Vagina (tissue), 2 donors: ENCODE measurements around the gene CST5. TPM values are rescaled to one million over a fixed set of nuclear protein-coding genes. Genes with fewer than 3 reads are reported as not detected.

Source experiments
- DNase-seq, 2 donors: peaks; one replicate each; pipeline ENCODE4 v3.0.0-alpha.2; 2017; ENCODE audit errors: extremely low spot score in 2 of 2
- H3K27ac ChIP-seq: fragments of 200-600 bp; sonication (generic); one replicate; pipeline ENCODE4 v1.5.1; 2019
- H3K27me3 ChIP-seq: fragments of 200-600 bp; sonication (generic); one replicate; pipeline ENCODE4 v1.5.1; 2019
- H3K36me3 ChIP-seq, 2 donors: fragments of 200-600 bp; sonication (generic); one replicate each; pipeline ENCODE4 v1.5.1; 2017 to 2019
- H3K4me1 ChIP-seq: fragments of 200-600 bp; sonication (generic); one replicate; pipeline ENCODE4 v1.5.1; 2019
- H3K4me3 ChIP-seq, 2 donors: fragments of 200-600 bp; sonication (generic); 1 replicate in 1 of 2; 2 replicates in 1 of 2; pipeline ENCODE4 v1.5.1; 2016 to 2019
- H3K9me3 ChIP-seq: fragments of 200-600 bp; sonication (generic); one replicate; pipeline ENCODE4 v1.5.1; 2019
- CTCF ChIP-seq, 3 experiments: fragments of 450-650 bp in 2 of 3; fragments of 200-600 bp in 1 of 3; sonication (generic) in 1 of 3; IDR thresholded peaks; one replicate each; pipeline ENCODE4 v1.5.1; 2017 to 2019; ENCODE audit warnings: antibody characterized with exemption in 3 of 3, mild to moderate bottlenecking in 2 of 3, moderate library complexity in 2 of 3
- POLR2A ChIP-seq, 2 donors: fragments of 450-650 bp; IDR thresholded peaks; one replicate each; pipeline ENCODE4 v1.6.1; 2017; ENCODE audit warnings: antibody characterized with exemption in 2 of 2, mild to moderate bottlenecking in 2 of 2, moderate library complexity in 2 of 2
- POLR2AphosphoS5 ChIP-seq, 2 donors: sonication (generic); formaldehyde crosslinking; IDR thresholded peaks; one replicate each; pipeline ENCODE4 v1.9.0; 2017; ENCODE audit warnings: antibody characterized with exemption in 2 of 2, mild to moderate bottlenecking in 2 of 2, low read depth in 1 of 2; ENCODE audit not compliant: insufficient read depth in 1 of 2
- intact Hi-C: fragments of 100-400 bp; cut with DNase I; formaldehyde crosslinking; loops from one replicate; pipeline ENCODE4 v1.15.1; 2023
- total RNA-seq: library from RNA; depleted of rRNA; stranded (reverse); fragments of >200 nt; gene quantifications from one replicate; pipeline ENCODE4 v1.2.3, GENCODE V29; 2016

Gene CST5
- total RNA-seq, 1 donor from 2014 or later = not detected

GRCh38 chr20:23875606-23876237, 3.8 kb downstream of the CST5 start:
- Histone ChIP-seq H3K27me3 (no peaks in the 10 kb centered on the region), H3K27ac (no peak overlapping the region), H3K4me3 (no peak overlapping the region), H3K9me3 (no peaks in the 10 kb centered on the region), H3K36me3 (no peaks in the 10 kb centered on the region), H3K4me1 (no peaks in the 10 kb centered on the region)
- intact Hi-C loops = no loop called here
- TF ChIP-seq CTCF (IDR thresholded peaks at IDR 0.05) = no peak
- no peak for TF ChIP-seq POLR2AphosphoS5 (IDR thresholded peaks at IDR 0.05; ENCODE audit: insufficient read depth in 1 of 2, low read depth in 1 of 2)
- TF ChIP-seq POLR2A (IDR thresholded peaks at IDR 0.05) = no peak
- no peak for DNase-seq

DNA sequence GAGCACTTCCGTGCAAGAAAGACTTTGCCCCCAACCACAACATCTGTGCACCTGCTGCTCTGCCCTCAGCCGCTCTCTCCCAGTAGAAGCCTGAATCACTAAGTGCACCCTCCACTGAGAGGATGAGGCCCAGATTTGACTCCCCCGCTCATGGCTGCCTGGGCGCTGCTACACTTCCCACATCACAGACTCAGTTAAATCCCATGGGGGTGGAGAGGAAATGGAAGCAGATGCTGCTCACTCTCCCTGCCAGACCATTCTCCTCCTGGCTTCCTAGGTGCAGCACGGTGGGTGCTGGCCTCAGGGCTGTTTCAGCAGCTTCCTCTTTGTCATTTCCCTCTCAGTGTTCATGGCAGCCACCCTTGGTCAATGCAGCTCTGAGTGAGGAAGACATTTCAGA, 4.8 kb downstream of the CST5 start:
- Histone ChIP-seq H3K4me3 (no peak overlapping the region), H3K4me1 (no peaks in the 10 kb centered on the region), H3K36me3 (no peaks in the 10 kb centered on the region), H3K27ac (no peak overlapping the region), H3K9me3 (no peaks in the 10 kb centered on the region), H3K27me3 (no peaks in the 10 kb centered on the region)
- DNase-seq = no peak
- intact Hi-C loops = no loop called here
- no peak for TF ChIP-seq POLR2A (IDR thresholded peaks at IDR 0.05)
- TF ChIP-seq POLR2AphosphoS5 (IDR thresholded peaks at IDR 0.05; ENCODE audit: insufficient read depth in 1 of 2, low read depth in 1 of 2) = no peak

DNA sequence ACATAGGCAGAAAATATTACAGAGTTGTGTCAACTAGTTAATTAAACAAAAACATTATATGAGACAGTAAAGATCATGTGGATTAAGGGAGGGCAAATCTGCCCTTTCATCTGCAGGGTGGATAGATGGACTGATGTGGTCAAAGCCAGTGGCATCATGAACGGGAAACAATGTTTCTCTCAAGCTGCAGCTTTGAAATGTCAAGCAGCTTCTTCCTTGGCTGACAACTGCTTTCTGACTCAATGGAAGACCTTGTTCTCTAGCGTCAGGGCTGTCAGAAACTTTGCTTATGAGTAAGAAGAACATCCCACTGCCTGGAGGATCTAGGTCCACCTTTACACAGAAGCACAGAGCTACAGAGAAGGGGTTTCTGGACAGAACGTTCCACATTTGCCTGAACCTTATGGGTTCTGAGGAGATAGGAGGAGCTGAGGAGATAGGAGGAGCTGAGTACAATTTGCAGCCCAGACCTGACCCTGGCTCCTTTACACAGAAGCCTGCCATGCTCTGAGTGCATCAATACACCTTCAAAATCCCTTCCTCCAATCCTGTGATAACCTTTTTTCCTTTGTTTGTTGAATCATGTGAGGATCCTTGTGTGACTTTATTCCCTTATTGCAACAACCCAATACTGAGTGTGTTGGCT, 6.1 kb downstream of the CST5 start:
- H3K36me3 ChIP-seq = no peaks in the 10 kb centered on the region
- no peak for TF ChIP-seq POLR2AphosphoS5 (IDR thresholded peaks at IDR 0.05; ENCODE audit: insufficient read depth in 1 of 2, low read depth in 1 of 2)
- TF ChIP-seq CTCF (IDR thresholded peaks at IDR 0.05) = no peak
- TF ChIP-seq POLR2A (IDR thresholded peaks at IDR 0.05) = no peak
- DNase-seq = no peak
- intact Hi-C loops = no loop called here
- no peaks in the 10 kb centered on the region for H3K9me3 ChIP-seq
- no peaks in the 10 kb centered on the region for H3K27me3 ChIP-seq
- H3K4me3 ChIP-seq = no peak overlapping the region
- H3K27ac ChIP-seq = no peak overlapping the region
- no peaks in the 10 kb centered on the region for H3K4me1 ChIP-seq

GRCh38 chr20:23872065-23872464, 7.5 kb downstream of the CST5 start:
- H3K9me3 ChIP-seq = no peaks in the 10 kb centered on the region
- H3K4me1 ChIP-seq = no peaks in the 10 kb centered on the region
- H3K4me3 ChIP-seq = no peak overlapping the region
- no peak for TF ChIP-seq POLR2AphosphoS5 (IDR thresholded peaks at IDR 0.05; ENCODE audit: insufficient read depth in 1 of 2, low read depth in 1 of 2)
- no peak for TF ChIP-seq CTCF (IDR thresholded peaks at IDR 0.05)
- no peak for TF ChIP-seq POLR2A (IDR thresholded peaks at IDR 0.05)
- H3K27ac ChIP-seq = no peak overlapping the region
- intact Hi-C loops = no loop called here
- no peaks in the 10 kb centered on the region for H3K36me3 ChIP-seq
- H3K27me3 ChIP-seq = no peaks in the 10 kb centered on the region
- DNase-seq = no peak

GRCh38 chr20:23870461-23870860, 9.1 kb downstream of the CST5 start:
- Histone ChIP-seq H3K4me3 (no peak overlapping the region), H3K4me1 (no peaks in the 10 kb centered on the region), H3K36me3 (no peaks in the 10 kb centered on the region), H3K9me3 (no peaks in the 10 kb centered on the region), H3K27ac (no peak overlapping the region), H3K27me3 (no peaks in the 10 kb centered on the region)
- intact Hi-C loops = no loop called here
- no peak for DNase-seq
- TF ChIP-seq CTCF (IDR thresholded peaks at IDR 0.05) (no peak), POLR2AphosphoS5 (IDR thresholded peaks at IDR 0.05; ENCODE audit: insufficient read depth in 1 of 2, low read depth in 1 of 2) (no peak), POLR2A (IDR thresholded peaks at IDR 0.05) (no peak)
